Heart left ventricle (tissue), 16 donors: ENCODE results near the gene CLTB. TPM values are rescaled to one million over a fixed set of nuclear protein-coding genes. Genes with fewer than 3 reads are reported as not detected.

Experiments used
- ATAC-seq, 4 donors: fragments of 200-7000 bp; cut with Tn5 transposase; one replicate each; pipeline ENCODE4 v1.9.1; 2020 to 2022; ENCODE audit warnings: moderate library complexity in 4 of 4, mild to moderate bottlenecking in 3 of 4, moderate number of reproducible peaks in 1 of 4
- DNase-seq, 5 donors: peaks; one replicate each; pipeline ENCODE4 v3.0.0-alpha.2; 2020
- H3K27ac ChIP-seq, 12 donors: fragments of 200-600 bp; sonication (generic) in 4 of 12; one replicate each; pipeline versions ENCODE4 v1.5.0 to v1.8.0; 2016 to 2022; ENCODE audit warnings: mild to moderate bottlenecking in 2 of 12
- H3K27me3 ChIP-seq, 9 donors: fragments of 200-600 bp; sonication (generic) in 2 of 9; one replicate each; pipeline versions ENCODE4 v1.5.1 to v1.8.0; 2016 to 2022; ENCODE audit warnings: mild to moderate bottlenecking in 3 of 9
- H3K36me3 ChIP-seq, 9 donors: fragments of 200-600 bp; sonication (generic) in 2 of 9; one replicate each; pipeline versions ENCODE4 v1.5.0 to v1.8.0; 2018 to 2022; ENCODE audit warnings: mild to moderate bottlenecking in 2 of 9
- H3K4me1 ChIP-seq, 12 donors: fragments of 200-600 bp; sonication (generic) in 4 of 12; one replicate each; pipeline versions ENCODE4 v1.5.0 to v1.8.0; 2016 to 2022; ENCODE audit warnings: mild to moderate bottlenecking in 3 of 12
- H3K4me3 ChIP-seq, 12 donors: fragments of 200-600 bp; sonication (generic) in 4 of 12; one replicate each; pipeline versions ENCODE4 v1.5.0 to v1.8.0; 2017 to 2022; ENCODE audit warnings: mild to moderate bottlenecking in 9 of 12, moderate library complexity in 4 of 12
- H3K9me3 ChIP-seq, 12 donors: fragments of 200-600 bp; sonication (generic) in 4 of 12; one replicate each; pipeline versions ENCODE4 v1.5.0 to v1.8.0; 2016 to 2022; ENCODE audit warnings: mild to moderate bottlenecking in 1 of 12
- POLR2A ChIP-seq, 2 donors: fragments of 450-650 bp; IDR thresholded peaks; one replicate each; pipeline ENCODE4 v1.6.1; 2017; ENCODE audit warnings: antibody characterized with exemption in 2 of 2, mild to moderate bottlenecking in 2 of 2, moderate library complexity in 2 of 2
- WGBS, 4 donors: extraction: QIAGEN DNeasy Blood & Tissue Kit in 2 of 4; methylation state at CpG; one replicate each; pipeline versions ENCODE4 v1.1.5 to v1.1.7; 2013 to 2018; 5-methylcytosine and 5-hydroxymethylcytosine counted together
- intact Hi-C, 10 donors: fragments of 100-400 bp; cut with DNase I; formaldehyde crosslinking; loops; one replicate each; pipeline versions ENCODE4 v1.11.1 to v1.14.2; 2022
- polyA plus RNA-seq, 2 donors: library from polyadenylated mRNA; stranded (reverse); fragments of 200-250 nt; gene quantifications; one replicate each; pipeline ENCODE4 v1.2.3, GENCODE V29; 2013
- total RNA-seq, 9 donors: library from RNA; depleted of rRNA in 2 of 9; stranded (reverse); fragments of >200 nt in 2 of 9; fragmentation: NEBNext Ultra II Directional in 3 of 9; extraction: Animal tissue kit (Norgen Biotek cat#: 25700) in 3 of 9; gene quantifications; one replicate each; pipeline versions ENCODE4 v1.1.0 to v1.2.4, GENCODE V29; 2016 to 2023
- TF ChIP-seq, protein P1 (sequence below), 12 donors: fragments of 200-600 bp; sonication (generic) in 4 of 12; IDR thresholded peaks; one replicate each; pipeline versions ENCODE4 v1.5.0 to v1.8.0; 2018 to 2022; ENCODE audit warnings: antibody characterized with exemption in 12 of 12, mild to moderate bottlenecking in 5 of 12
- donor health status: ischemic (EF 13 %, LVEDD 7.1; RV severe dilation, severe dysfunction).
- donor health status: healthy with polysubstance abuse.
- donor health status: DM: no; HTN: yes; CAD: no.
- donor health status: DM: no; HTN: no; CAD: no.
- donor health status: ischemic (EF 25% LVEDD 6.9; RV normal size, moderate dysfunction).
- donor health status: ischemic (EF 25% LVEDD 5.7; RV mildly dilated, moderate dysfunction).
- donor health status: healthy.
- donor health status: DM: yes; HTN: yes; CAD: no.
- donor health status: ischemic (EF 35%, LVEDD 5.7; RV mildly dilated, moderate dysfunction).
- donor health status: nonischemic (EF 11% LVEDD 7.7; RV severe dilation, severe dysfunction).
- donor health status: DM: yes; HTN: yes; CAD: no.
- donor health status: PGD.
- donor health status: ischemic (EF 29% LVEDD 5.4; RV normal size, mild dysfunction).
- donor health status: nonischemic (EF 23%, LVEDD 6.1; RV moderate dilation, normal function).

Gene CLTB
- total and polyA plus RNA-seq, 11 donors = 185 to 464 (median 300) TPM

DNA sequence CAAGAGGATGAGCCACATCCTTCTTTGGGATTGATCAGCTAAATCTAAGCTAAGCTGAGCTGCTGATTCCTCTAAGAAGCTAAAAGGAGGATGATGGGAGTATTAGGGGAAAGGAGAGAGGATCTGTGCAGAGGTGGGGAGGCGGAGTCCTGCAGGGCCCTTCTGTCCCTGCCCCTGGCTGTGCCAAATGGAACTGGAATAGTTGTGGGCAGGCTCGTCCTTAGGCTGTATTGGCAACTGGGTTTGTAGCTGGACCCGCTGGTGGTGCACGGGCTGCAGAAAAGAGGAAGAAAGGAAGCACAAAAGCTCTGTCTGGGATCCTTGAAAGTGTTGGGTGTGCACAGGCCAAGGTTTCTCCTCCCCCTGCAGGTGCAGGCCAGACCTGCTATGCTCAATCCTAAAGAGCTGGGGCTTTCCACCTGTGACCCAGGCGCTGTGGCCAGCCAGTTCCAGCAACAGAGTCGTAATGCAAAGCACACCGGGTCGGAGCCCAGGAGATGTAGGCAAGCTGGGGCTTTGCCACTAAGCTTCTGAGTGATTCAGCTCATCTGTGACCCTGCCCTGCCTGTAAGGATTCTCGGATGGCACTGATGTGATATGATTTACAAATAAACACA, 9.8 kb downstream of the CLTB start:
- peak overlapping the region in 3 of 12 donors; percentile 59 to 78 (median 62) for H3K27ac ChIP-seq
- ATAC-seq (no peak), DNase-seq (peak in 2 of 5 donors; percentile 16 to 49)
- 90 to 92% (median 91%) methylated on average over 8 to 9 of the region's 9 CpGs for WGBS, 4 donors
- H3K4me1 ChIP-seq = peaks cover 4 to 56% (median 23%) of the 10 kb centered on the region in 12 donors
- H3K9me3 ChIP-seq = no peaks in the 10 kb centered on the region
- H3K27me3 ChIP-seq = no peaks in the 10 kb centered on the region
- H3K4me3 ChIP-seq = no peak overlapping the region
- peaks cover 0 to 69% (median 57%) of the 10 kb centered on the region in 9 donors for H3K36me3 ChIP-seq
- intact Hi-C loops = no loop called here
- TF ChIP-seq, protein P1, sequence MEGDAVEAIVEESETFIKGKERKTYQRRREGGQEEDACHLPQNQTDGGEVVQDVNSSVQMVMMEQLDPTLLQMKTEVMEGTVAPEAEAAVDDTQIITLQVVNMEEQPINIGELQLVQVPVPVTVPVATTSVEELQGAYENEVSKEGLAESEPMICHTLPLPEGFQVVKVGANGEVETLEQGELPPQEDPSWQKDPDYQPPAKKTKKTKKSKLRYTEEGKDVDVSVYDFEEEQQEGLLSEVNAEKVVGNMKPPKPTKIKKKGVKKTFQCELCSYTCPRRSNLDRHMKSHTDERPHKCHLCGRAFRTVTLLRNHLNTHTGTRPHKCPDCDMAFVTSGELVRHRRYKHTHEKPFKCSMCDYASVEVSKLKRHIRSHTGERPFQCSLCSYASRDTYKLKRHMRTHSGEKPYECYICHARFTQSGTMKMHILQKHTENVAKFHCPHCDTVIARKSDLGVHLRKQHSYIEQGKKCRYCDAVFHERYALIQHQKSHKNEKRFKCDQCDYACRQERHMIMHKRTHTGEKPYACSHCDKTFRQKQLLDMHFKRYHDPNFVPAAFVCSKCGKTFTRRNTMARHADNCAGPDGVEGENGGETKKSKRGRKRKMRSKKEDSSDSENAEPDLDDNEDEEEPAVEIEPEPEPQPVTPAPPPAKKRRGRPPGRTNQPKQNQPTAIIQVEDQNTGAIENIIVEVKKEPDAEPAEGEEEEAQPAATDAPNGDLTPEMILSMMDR (IDR thresholded peaks at IDR 0.05) = no peak
- no peak for TF ChIP-seq POLR2A (IDR thresholded peaks at IDR 0.05)

DNA sequence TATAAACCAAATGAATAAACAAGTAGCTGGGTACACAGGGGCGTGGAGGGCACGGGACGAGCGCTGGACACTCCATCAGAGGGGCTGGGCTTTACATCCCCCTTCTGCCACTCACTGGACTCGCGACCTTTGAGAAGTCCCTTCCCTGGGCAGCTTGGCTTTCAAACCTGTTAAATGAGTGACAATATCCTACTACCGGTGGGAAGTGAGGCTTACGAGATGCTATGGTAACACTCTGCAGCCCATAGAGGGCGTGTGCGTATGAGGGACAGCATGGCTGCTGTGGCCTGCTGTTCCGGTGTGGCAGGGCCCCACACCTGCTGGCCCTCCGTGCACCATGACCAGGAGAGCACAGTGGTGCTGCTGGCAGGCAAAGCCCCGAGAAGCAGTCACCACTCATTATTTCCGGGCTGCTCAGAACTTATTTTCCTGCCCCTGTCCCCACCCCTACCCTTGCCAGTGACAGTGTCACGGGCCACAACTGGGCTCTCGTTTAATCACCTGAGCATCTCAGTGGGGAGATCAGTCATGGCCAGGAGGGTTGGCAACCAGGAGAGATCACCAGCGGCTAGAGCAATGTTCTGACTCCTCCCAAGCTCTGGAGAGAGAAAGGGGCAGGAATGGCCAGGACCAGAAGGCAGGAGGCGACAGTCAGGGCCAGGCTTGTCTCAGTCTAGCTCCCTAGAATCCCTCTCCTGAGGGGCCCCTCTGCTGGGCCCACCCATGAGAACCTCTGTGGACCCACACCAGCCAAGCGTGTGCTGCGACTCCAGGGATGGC, 10.5 kb downstream of the CLTB start:
- no peak for ATAC-seq

DNA sequence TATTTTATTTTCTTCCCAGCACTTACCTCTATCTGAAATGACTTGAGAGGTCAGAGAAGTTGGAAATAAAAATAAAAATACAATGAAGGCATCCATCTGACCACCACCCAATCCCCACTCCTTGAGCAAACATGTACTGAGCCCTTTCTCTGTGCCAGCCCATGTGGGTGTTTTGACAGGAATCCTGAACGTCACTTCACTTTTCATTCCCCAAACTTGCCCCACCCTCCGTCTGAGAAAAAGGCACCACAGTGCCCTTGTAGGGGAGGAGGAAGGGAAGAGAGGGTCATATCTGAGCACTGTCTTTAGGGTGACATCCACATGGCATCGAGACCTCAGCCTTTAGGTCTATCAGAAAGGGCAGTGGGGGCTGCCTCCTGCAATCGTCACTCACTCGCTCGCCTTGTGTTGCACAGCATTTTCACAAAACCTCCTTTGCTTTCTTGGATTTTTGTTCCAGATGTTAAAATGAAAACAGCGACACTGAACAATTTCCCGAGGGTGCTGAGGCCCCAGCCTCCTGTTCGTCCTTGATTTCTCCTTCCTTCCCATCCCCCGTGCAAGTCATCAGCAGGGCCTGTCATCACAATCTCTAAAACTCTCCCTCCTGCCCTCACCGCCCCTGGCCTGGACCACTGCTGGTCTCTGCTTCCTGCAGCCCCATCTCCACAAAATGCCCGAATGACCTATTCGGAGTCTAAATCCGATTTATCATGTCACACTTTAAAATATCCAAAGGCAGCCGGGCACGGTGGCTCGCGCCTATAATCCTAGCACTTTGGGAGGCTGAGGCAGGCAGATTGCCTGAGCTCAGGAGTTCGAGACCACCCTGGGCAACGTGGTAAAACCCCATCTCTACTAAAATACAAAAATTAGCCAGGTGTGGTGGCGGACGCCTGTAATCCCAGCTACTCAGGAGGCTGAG, 14.8 kb downstream of the CLTB start:
- TF ChIP-seq, protein P1 (IDR thresholded peaks at IDR 0.05) = no peak
- no peak for TF ChIP-seq POLR2A (IDR thresholded peaks at IDR 0.05)
- DNase-seq = peak in 2 of 5 donors; percentile 35 to 40
- H3K36me3 ChIP-seq = peaks cover 0 to 45% (median 34%) of the 10 kb centered on the region in 9 donors
- 59 to 65% (median 63%) methylated on average over 22 of the region's 22 CpGs for WGBS, 4 donors
- peak in 1 of 4 donors; percentile 34 for ATAC-seq
- H3K4me1 ChIP-seq = peaks cover 0 to 35% (median 28%) of the 10 kb centered on the region in 12 donors
- peak overlapping the region in 10 of 12 donors; percentile 26 to 75 (median 60) for H3K27ac ChIP-seq
- intact Hi-C loops = no loop called here
- no peaks in the 10 kb centered on the region for H3K27me3 ChIP-seq
- no peaks in the 10 kb centered on the region for H3K9me3 ChIP-seq
- H3K4me3 ChIP-seq = no peak overlapping the region

More for the DNA sequence above, 10.5 kb downstream of the CLTB start:
- H3K4me3 ChIP-seq = no peak overlapping the region
- H3K9me3 ChIP-seq = no peaks in the 10 kb centered on the region
- H3K4me1 ChIP-seq = peaks cover 0 to 56% (median 27%) of the 10 kb centered on the region in 12 donors
- WGBS, 4 donors = 87 to 88% (median 87%) methylated on average over 19 to 20 of the region's 20 CpGs
- no peak for TF ChIP-seq POLR2A (IDR thresholded peaks at IDR 0.05)
- TF ChIP-seq, protein P1 (IDR thresholded peaks at IDR 0.05) = no peak
- intact Hi-C loops = no loop called here
- H3K36me3 ChIP-seq = peaks cover 0 to 69% (median 57%) of the 10 kb centered on the region in 9 donors
- H3K27me3 ChIP-seq = no peaks in the 10 kb centered on the region
- no peak overlapping the region for H3K27ac ChIP-seq
- DNase-seq = peak in 2 of 5 donors; percentile 14 to 20
